Measurements from ENCODE around the gene TSR3. TPM values are rescaled to one million over a fixed set of nuclear protein-coding genes. Genes with fewer than 3 reads are reported as not detected.

TSR3 gene
- total RNA-seq, 4 donors from 2014 or later: 48.2 to 62.3 (median 53.6) TPM

DNA sequence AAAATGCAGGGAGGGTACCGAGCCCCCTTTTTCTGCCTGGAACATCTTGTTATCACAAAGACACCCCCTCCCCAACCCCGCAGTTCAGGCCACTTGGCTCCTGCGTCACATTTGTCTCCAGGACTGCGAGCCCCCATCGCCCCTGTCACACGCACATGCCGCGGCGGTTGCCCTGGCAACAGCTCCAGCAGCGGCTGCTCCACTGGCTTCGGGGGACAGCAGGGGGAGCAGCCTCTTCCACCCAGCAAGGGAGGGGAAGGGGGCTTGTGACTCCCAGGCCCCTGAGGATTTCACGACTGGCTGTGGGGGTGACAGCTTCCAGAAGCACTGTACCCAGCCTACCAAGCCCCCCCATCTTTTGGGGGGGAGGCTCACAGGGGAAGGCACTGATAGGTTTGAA, 15.7 kb downstream of the TSR3 start:
- Histone ChIP-seq H3K4me3 (no peak overlapping the region), H3K27me3 (peaks cover 0 to 21% of the 10 kb centered on the region in 2 donors), H3K36me3 (no peaks in the 10 kb centered on the region), H3K27ac (no peak overlapping the region), H3K4me1 (peaks cover 0 to 61% (median 28%) of the 10 kb centered on the region in 4 donors), H3K9me3 (no peaks in the 10 kb centered on the region)
- TF ChIP-seq POLR2A (IDR thresholded peaks at IDR 0.05): no peak
- TF ChIP-seq, protein P1, sequence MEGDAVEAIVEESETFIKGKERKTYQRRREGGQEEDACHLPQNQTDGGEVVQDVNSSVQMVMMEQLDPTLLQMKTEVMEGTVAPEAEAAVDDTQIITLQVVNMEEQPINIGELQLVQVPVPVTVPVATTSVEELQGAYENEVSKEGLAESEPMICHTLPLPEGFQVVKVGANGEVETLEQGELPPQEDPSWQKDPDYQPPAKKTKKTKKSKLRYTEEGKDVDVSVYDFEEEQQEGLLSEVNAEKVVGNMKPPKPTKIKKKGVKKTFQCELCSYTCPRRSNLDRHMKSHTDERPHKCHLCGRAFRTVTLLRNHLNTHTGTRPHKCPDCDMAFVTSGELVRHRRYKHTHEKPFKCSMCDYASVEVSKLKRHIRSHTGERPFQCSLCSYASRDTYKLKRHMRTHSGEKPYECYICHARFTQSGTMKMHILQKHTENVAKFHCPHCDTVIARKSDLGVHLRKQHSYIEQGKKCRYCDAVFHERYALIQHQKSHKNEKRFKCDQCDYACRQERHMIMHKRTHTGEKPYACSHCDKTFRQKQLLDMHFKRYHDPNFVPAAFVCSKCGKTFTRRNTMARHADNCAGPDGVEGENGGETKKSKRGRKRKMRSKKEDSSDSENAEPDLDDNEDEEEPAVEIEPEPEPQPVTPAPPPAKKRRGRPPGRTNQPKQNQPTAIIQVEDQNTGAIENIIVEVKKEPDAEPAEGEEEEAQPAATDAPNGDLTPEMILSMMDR (IDR thresholded peaks at IDR 0.05): no peak
- no peak for DNase-seq

DNA sequence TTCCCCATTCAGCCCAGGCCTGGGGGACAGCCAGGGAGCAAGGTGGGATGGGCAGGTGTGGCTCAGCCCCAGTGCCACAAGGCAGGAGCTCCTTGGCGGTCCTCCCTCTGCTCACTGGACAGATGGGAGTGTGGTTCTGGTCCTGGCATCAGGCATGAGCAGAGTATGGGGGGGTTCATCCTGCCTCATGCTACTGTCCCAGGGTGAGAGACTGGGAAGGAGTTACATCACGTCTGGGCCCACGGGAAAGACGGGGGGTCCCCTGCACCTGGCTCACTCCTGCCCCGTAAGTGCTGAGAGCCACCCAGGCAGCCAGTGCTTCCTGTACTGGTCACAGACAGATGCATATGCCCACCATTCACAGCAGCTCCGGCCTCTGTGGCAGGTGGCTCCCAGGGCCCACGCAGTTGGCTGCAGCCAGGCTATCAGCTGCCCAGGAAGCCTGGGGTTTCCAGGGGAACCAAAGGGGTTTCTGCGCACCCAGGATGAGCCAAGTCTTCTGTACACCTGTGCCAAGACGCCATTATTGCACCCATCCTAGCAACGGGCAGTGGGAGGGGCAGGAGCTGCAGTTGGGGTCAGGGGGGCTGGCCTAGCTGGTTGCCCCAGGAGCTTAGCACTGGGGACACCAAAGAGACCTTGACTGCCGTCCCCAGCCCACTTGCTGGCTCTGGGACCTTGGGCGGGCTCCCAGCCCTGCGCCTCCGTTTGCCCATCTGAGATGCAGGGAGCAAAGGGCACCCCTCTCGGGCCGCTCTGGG, 16.3 kb downstream of the TSR3 start:
- Histone ChIP-seq H3K4me1 (peaks cover 0 to 62% (median 30%) of the 10 kb centered on the region in 4 donors), H3K27me3 (peaks cover 0 to 21% of the 10 kb centered on the region in 2 donors), H3K9me3 (peaks cover 0 to 4% (median 0%) of the 10 kb centered on the region in 4 donors), H3K36me3 (no peaks in the 10 kb centered on the region), H3K27ac (peak overlapping the region in 1 of 4 donors; percentile 25), H3K4me3 (no peak overlapping the region)
- no peak for TF ChIP-seq POLR2A (IDR thresholded peaks at IDR 0.05)
- TF ChIP-seq, protein P1 (IDR thresholded peaks at IDR 0.05): no peak
- DNase-seq: peak in 2 of 3 donors; percentile 67 to 68

DNA sequence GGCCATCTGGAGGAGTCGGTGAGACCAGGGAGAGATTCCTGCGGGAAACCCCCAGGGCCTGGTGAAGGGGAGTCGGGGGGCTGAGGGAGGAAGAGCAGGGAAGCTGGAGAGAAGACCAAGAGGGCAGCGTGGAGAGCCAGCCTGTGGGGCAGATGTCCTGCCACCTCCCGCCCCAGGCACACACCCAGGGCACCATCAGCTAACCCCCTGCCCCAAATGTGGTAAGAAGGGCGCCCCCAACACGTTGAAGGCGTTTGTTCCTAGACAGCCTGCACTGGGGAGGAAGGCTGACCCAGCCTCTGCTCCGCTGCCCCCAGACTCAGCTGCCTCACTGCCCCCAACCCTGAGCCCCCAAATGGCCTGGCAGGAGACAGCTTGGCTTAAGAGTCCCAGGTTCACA, 16.9 kb downstream of the TSR3 start:
- TF ChIP-seq, protein P1 (IDR thresholded peaks at IDR 0.05): no peak
- TF ChIP-seq POLR2A (IDR thresholded peaks at IDR 0.05): no peak
- Histone ChIP-seq H3K9me3 (peaks cover 0 to 6% (median 0%) of the 10 kb centered on the region in 4 donors), H3K27ac (peak overlapping the region in 1 of 4 donors; percentile 80), H3K4me1 (peaks cover 0 to 62% (median 30%) of the 10 kb centered on the region in 4 donors), H3K36me3 (no peaks in the 10 kb centered on the region), H3K4me3 (peak overlapping the region in 3 of 4 donors; percentile 44 to 65 (median 58)), H3K27me3 (peaks cover 0 to 21% of the 10 kb centered on the region in 2 donors)
- no peak for DNase-seq

DNA sequence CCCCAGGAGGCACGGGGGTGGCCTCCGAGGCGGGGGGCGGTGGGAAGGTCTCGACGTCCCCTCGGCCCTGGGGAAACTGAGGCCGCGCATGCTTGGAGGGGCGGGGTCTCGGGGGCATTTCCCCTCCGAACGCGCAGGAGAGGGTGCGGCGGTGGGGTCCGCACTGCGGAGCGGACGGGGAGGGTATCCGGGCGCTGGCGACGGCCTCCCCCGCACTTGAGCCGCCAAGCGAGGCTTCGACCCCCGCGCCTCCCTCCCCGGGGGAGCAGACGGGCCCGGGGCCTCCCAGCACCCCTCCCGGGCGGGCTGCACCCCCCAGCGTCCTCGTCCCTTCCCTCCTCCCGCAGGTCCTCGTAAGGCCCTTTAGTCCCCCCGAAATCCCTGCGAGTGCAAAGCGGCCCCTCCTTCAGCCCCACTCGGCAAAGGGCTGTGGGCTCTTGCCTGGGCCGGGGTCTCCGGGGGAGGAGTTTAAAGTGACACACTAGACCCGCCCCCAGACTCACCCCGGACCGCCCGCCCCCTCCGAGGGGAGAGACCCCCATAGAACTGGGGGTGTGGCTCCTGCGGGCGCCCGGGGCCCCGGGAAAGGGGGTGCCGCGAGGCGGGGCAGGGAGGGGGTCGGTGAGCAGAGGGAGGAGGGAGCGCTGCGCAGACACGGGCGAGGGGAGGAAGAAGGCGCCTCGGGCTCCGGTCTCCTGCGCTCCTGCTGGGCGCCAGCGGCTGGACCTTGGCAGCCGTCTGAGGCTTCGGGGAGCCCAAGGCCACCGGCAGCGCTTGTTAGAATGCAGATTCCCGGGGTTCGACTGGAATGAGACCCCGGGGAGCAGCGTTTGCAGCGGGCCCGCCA, 17.6 kb downstream of the TSR3 start:
- Histone ChIP-seq H3K27ac (peak overlapping the region in 3 of 4 donors; percentile 35 to 86 (median 80)), H3K4me3 (peak overlapping the region; percentile 44 to 65 (median 58)), H3K4me1 (peaks cover 0 to 62% (median 30%) of the 10 kb centered on the region in 4 donors), H3K9me3 (peaks cover 0 to 6% (median 0%) of the 10 kb centered on the region in 4 donors), H3K27me3 (peaks cover 0 to 21% of the 10 kb centered on the region in 2 donors), H3K36me3 (no peaks in the 10 kb centered on the region)
- DNase-seq: no peak
- TF ChIP-seq, protein P1 (IDR thresholded peaks at IDR 0.05): no peak
- TF ChIP-seq POLR2A (IDR thresholded peaks at IDR 0.05): no peak

DNA sequence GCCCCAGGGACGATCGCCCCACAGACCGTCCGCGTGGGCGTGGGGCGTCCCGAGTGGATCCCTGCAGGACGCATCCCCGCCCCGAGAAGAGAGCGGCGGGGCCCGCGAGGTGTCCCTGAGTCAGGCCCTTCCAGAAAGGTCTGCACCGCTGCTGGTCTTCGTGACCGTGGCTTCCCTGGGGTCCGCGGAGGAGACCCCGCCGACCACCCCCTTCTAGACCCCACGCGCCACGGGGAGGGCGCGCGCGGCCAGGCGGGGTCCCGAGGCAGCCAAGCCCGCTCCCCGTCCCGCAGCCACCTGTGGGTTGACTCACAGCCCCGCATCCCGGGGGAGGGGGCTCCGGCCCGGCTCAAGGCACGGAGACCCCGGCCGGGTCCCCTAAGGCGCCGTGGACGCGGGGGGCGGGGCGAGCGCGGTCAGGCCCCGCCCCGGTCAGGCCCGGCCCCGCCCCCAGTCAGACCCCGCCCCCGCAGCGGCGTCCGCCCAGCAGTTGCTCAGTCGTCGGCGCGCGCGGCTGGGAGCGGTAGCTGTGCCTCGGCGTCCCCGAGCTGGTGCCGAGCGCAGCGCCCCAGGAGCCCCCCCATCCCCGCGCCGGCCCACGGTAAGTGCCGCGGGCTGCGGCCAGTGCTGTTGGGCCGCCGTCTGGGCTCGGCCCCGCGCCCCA, 18.4 kb downstream of the TSR3 start, which contains the start of gene BAIAP3:
Gene BAIAP3 (plus strand): TSS at position 497 of the 664 bp plus-strand sequence. CDS start 4,905 bp downstream, outside the sequence.
- Histone ChIP-seq H3K9me3 (peaks cover 0 to 6% (median 0%) of the 10 kb centered on the region in 4 donors), H3K36me3 (no peaks in the 10 kb centered on the region), H3K27ac (peak within 1 kb of the TSS; percentile 63 to 86 (median 76)), H3K27me3 (peaks cover 0 to 21% of the 10 kb centered on the region in 2 donors), H3K4me3 (peak within 1 kb of the TSS; percentile 44 to 65 (median 58)), H3K4me1 (peaks cover 0 to 56% (median 30%) of the 10 kb centered on the region in 4 donors)
- peak; percentile 62 to 78 (median 72) for DNase-seq
- TF ChIP-seq POLR2A (IDR thresholded peaks at IDR 0.05): peak in 1 of 2 donors; percentile 21
- TF ChIP-seq, protein P1 (IDR thresholded peaks at IDR 0.05): no peak
